ENCODE results near the gene ATAD2B. TPM values are rescaled to one million over a fixed set of nuclear protein-coding genes. Genes with fewer than 3 reads are reported as not detected.

Gene ATAD2B
- total and polyA plus RNA-seq, 2 of the 4 experiments (the other 2 are of a cell fraction) = 1.5 to 5.0 TPM

DNA sequence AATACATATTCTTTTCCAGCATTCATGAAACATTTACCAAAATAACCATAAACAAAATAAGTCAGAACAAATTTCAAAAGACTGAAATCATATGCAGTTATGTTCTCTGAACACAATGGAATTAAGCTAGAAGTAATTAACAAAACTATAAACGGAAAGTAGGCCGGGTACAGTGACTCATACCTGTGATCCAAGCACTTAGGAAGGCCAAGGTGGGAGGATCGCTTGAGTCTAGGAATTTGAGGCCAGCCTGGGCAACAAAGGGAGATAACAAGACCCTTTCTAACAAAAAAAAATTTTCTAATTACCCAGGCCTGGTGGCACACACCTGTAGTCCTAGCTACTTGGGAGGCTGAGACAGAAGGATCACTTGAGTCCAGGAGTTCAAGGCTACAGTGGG lies 14.9 kb downstream of the ATAD2B start:
- ChIA-PET POLR2A (ENCODE audit: unreplicated experiment) (no interaction called here), CTCF (interaction anchor here (0.7 to 0.8 kb wide), 2 partner anchors 11 to 15 kb away, joined by 4 read pairs; partner anchors contain the start of gene ATAD2B)
- no peaks in the 10 kb centered on the region; the same call in 1 of the 2 replicates for H3K36me3 ChIP-seq (ENCODE audit: control insufficient read depth, insufficient read depth, low read length)
- H4K91ac ChIP-seq (ENCODE audit: insufficient read depth, low read depth, low read length) = no peak overlapping the region
- H3K4me3 ChIP-seq (ENCODE audit: insufficient read depth, low read depth, low read length) = no peak overlapping the region
- H3K56ac ChIP-seq (ENCODE audit: extremely low read depth, insufficient read depth, low read length) = no peak overlapping the region; the same call in 1 of the 2 replicates
- no peak overlapping the region for H4K5ac ChIP-seq (ENCODE audit: low read depth, low read length)
- intact Hi-C loops (cut with micrococcal nuclease) (no loop called here), dilution Hi-C loops (cut with HindIII; ENCODE audit: low sequenced_read_pairs, unreplicated experiment) (no loop called here), in situ Hi-C loops (cut with MboI; ENCODE audit: low sequenced_read_pairs) (no loop called here)
- peaks cover 17% of the 10 kb centered on the region for H4K20me1 ChIP-seq (ENCODE audit: insufficient read depth, low read length)
- H2AFZ ChIP-seq (replicated peaks; ENCODE audit: low read length, poor library complexity) = no peak overlapping the region
- 60% methylated on average over 1 of the region's 3 CpGs; no CpG with 5 or more reads in 1 of the 2 experiments for WGBS, 2 experiments (ENCODE audit: extremely low coverage in 2 of 2, insufficient read length in 1 of 2)
- H4K8ac ChIP-seq (ENCODE audit: low read depth in 2 of 2, low read length in 2 of 2) = no peak overlapping the region
- H3K9ac ChIP-seq (ENCODE audit: low read depth, low read length) = no peak overlapping the region
- no peak overlapping the region for H2AK5ac ChIP-seq (ENCODE audit: low read depth, low read length)
- no peak overlapping the region for H2AK9ac ChIP-seq (replicated peaks; ENCODE audit: low read depth, low read length, poor library complexity)
- no peaks in the 10 kb centered on the region for H3K4me1 ChIP-seq (ENCODE audit: control insufficient read depth, insufficient read depth, low read length)
- no peak overlapping the region for H3K27ac ChIP-seq (ENCODE audit: insufficient read depth, low read length)
- no peak overlapping the region for H2BK120ac ChIP-seq (ENCODE audit: low read depth, low read length)
- H3K4ac ChIP-seq (ENCODE audit: low read depth, low read length) = no peak overlapping the region
- peaks cover 23 to 39% of the 10 kb centered on the region in 2 experiments for H3K79me1 ChIP-seq (ENCODE audit: low read depth in 1 of 2, low read length in 2 of 2)
- no peak overlapping the region for H3K23ac ChIP-seq (ENCODE audit: low read depth, low read length)
- H3K14ac ChIP-seq (replicated peaks; ENCODE audit: low read depth, low read length) = no peak overlapping the region
- ATAC-seq (ENCODE audit: low read depth) (no peak; the same call in 1 of the 2 replicates), DNase-seq (peak; percentile 28)
- no peak for TF ChIP-seq CEBPB (IDR thresholded peaks at IDR 0.05; ENCODE audit: low read depth, low read length)
- TF ChIP-seq, protein P1, sequence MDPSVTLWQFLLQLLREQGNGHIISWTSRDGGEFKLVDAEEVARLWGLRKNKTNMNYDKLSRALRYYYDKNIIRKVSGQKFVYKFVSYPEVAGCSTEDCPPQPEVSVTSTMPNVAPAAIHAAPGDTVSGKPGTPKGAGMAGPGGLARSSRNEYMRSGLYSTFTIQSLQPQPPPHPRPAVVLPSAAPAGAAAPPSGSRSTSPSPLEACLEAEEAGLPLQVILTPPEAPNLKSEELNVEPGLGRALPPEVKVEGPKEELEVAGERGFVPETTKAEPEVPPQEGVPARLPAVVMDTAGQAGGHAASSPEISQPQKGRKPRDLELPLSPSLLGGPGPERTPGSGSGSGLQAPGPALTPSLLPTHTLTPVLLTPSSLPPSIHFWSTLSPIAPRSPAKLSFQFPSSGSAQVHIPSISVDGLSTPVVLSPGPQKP (IDR thresholded peaks at IDR 0.05; ENCODE audit: borderline replicate concordance, low read depth, low read length) = no peak
- no peak for TF ChIP-seq MAZ (IDR thresholded peaks at IDR 0.05; ENCODE audit: borderline replicate concordance, low read depth, low read length)
- no peak for TF ChIP-seq POLR2A (IDR thresholded peaks at IDR 0.05; ENCODE audit: low read depth, low read length)
- TF ChIP-seq, protein P2, sequence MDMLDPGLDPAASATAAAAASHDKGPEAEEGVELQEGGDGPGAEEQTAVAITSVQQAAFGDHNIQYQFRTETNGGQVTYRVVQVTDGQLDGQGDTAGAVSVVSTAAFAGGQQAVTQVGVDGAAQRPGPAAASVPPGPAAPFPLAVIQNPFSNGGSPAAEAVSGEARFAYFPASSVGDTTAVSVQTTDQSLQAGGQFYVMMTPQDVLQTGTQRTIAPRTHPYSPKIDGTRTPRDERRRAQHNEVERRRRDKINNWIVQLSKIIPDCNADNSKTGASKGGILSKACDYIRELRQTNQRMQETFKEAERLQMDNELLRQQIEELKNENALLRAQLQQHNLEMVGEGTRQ (IDR thresholded peaks at IDR 0.05; ENCODE audit: low read depth, low read length) = no peak
- TF ChIP-seq CHD1 (IDR thresholded peaks at IDR 0.05; ENCODE audit: low read depth, low read length) = no peak
- TF ChIP-seq SMC3 (IDR thresholded peaks at IDR 0.05; ENCODE audit: low read depth, low read length) = no peak
- no peak for TF ChIP-seq RFX5 (IDR thresholded peaks at IDR 0.05; ENCODE audit: low read depth, low read length)
- TF ChIP-seq, protein P3, sequence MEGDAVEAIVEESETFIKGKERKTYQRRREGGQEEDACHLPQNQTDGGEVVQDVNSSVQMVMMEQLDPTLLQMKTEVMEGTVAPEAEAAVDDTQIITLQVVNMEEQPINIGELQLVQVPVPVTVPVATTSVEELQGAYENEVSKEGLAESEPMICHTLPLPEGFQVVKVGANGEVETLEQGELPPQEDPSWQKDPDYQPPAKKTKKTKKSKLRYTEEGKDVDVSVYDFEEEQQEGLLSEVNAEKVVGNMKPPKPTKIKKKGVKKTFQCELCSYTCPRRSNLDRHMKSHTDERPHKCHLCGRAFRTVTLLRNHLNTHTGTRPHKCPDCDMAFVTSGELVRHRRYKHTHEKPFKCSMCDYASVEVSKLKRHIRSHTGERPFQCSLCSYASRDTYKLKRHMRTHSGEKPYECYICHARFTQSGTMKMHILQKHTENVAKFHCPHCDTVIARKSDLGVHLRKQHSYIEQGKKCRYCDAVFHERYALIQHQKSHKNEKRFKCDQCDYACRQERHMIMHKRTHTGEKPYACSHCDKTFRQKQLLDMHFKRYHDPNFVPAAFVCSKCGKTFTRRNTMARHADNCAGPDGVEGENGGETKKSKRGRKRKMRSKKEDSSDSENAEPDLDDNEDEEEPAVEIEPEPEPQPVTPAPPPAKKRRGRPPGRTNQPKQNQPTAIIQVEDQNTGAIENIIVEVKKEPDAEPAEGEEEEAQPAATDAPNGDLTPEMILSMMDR (conservative IDR thresholded peaks at IDR 0.05; ENCODE audit: low read depth, low read length) = no peak
- no peak for TF ChIP-seq RCOR1 (IDR thresholded peaks at IDR 0.05; ENCODE audit: insufficient replicate concordance, low read length)
- H3K9me3 ChIP-seq (ENCODE audit: control insufficient read depth, insufficient read depth, low read length) = no peaks in the 10 kb centered on the region
- H3K4me2 ChIP-seq (ENCODE audit: low read depth, low read length) = no peak overlapping the region
- H3K9me1 ChIP-seq (ENCODE audit: insufficient read depth, low read length) = peaks cover 3% of the 10 kb centered on the region; the same call in 1 of the 2 replicates
- no peak overlapping the region for H2BK20ac ChIP-seq (ENCODE audit: low read depth, low read length)
- H2BK15ac ChIP-seq (ENCODE audit: low read depth, low read length) = no peak overlapping the region
- no peaks in the 10 kb centered on the region for H3K27me3 ChIP-seq (ENCODE audit: control insufficient read depth, insufficient read depth, low read length)
- BruUV-seq (replicated peaks) = no TSS peak
- no peak overlapping the region for H2BK5ac ChIP-seq (ENCODE audit: low read depth, low read length, poor library complexity, severe bottlenecking)
- H3K18ac ChIP-seq (ENCODE audit: low read depth, low read length) = no peak overlapping the region
